Measurements from ENCODE around the gene CCR4. TPM values are rescaled to one million over a fixed set of nuclear protein-coding genes. Genes with fewer than 3 reads are reported as not detected.
A peak's percentile ranks its signal among the peaks of the same experiment; 100 is the strongest.
"Not testable (repeated sequence)": the region's sequence is repeated elsewhere in the genome, so short reads cannot be mapped to it uniquely, and the experiment has no call there.

The CCR4 gene
- total and polyA plus RNA-seq, 2 of the 13 experiments (the other 11 are each of a cell fraction or from before 2014, with no cell fraction given), result 0.04 to 0.05 TPM

DNA sequence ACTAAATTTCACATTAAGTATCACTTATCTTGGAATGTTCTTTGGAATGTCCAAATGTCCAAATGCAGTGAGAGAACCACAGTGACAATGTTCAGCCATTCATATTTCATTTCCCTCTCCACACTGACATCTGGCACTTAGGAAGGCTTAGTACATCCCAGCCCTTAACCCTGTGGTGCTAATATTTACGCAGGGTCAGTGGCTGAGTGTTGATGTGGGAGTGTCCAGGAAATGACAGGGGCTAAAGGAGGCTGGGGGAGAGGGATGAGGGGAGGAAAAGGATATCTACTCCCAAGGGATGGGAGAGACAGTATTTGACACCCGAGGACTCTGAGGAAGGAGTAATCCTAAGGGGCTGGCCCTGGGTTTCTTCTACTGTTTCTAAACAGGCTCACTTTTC lies 14.1 kb upstream of the CCR4 start:
- H3K4me3 ChIP-seq (replicated peaks in 1 of 3; ENCODE audit: insufficient read depth in 1 of 3, low read depth in 2 of 3, low read length in 3 of 3), result no peak overlapping the region
- DNase-seq (ENCODE audit: low spot score) (no peak), FAIRE-seq (no peak), ATAC-seq (peak; percentile 80)
- intact Hi-C loops (cut with micrococcal nuclease; ENCODE audit: unreplicated experiment), result no loop called here
- H3K27ac ChIP-seq (ENCODE audit: extremely low read length, insufficient read depth, low read length), result no peak overlapping the region
- TF ChIP-seq ZNF652 (CRISPR knock-in tag; IDR thresholded peaks at IDR 0.05; ENCODE audit: borderline replicate concordance, low read depth), result peak; percentile 30; the same call in 1 of the 2 replicates
- no peak for TF ChIP-seq BORCS8-MEF2B (CRISPR knock-in tag; IDR thresholded peaks at IDR 0.05)
- no peaks in the 10 kb centered on the region for H4K20me1 ChIP-seq (ENCODE audit: insufficient read depth, low read length)
- H3K27me3 ChIP-seq (ENCODE audit: control insufficient read depth in 1 of 2, insufficient read depth in 2 of 2, low read length in 2 of 2), result no peaks in the 10 kb centered on the region; a peak in 1 of 5 replicates
- in situ Hi-C loops (cut with HindIII; ENCODE audit: extremely low pct_ligation_motif_present, low pct_unique_long_range_greater_than_20kb), result loop anchor here (10.0 kb wide), 1 partner anchor 433 kb away; the partner anchor contains the start of gene CMTM6
- POLR2A ChIA-PET, result no interaction called here
- 47% methylated on average over 2 of the region's 2 CpGs for WGBS (ENCODE audit: low lambda C conversion rate)
- no peaks in the 10 kb centered on the region for H3K79me2 ChIP-seq (ENCODE audit: insufficient read depth, low read length)
- no peaks in the 10 kb centered on the region for H3K36me3 ChIP-seq (replicated peaks in 1 of 2; ENCODE audit: control insufficient read depth in 1 of 2, insufficient read depth in 2 of 2, low read length in 2 of 2)
- H2AFZ ChIP-seq (ENCODE audit: low read length), result no peak overlapping the region
- H3K4me1 ChIP-seq (ENCODE audit: insufficient read depth, low read length), result no peaks in the 10 kb centered on the region
- H3K9me3 ChIP-seq (ENCODE audit: low read length), result no peaks in the 10 kb centered on the region
- no peak overlapping the region for H3K4me2 ChIP-seq (ENCODE audit: low read depth, low read length)
- no peak overlapping the region for H3K9ac ChIP-seq (ENCODE audit: insufficient read depth, low read depth, low read length)
- no TSS peak for BruUV-seq (replicated peaks)
- CTCF ChIA-PET (ENCODE audit: low intra/inter-chr PET ratio, low total read pairs), result no interaction called here

DNA sequence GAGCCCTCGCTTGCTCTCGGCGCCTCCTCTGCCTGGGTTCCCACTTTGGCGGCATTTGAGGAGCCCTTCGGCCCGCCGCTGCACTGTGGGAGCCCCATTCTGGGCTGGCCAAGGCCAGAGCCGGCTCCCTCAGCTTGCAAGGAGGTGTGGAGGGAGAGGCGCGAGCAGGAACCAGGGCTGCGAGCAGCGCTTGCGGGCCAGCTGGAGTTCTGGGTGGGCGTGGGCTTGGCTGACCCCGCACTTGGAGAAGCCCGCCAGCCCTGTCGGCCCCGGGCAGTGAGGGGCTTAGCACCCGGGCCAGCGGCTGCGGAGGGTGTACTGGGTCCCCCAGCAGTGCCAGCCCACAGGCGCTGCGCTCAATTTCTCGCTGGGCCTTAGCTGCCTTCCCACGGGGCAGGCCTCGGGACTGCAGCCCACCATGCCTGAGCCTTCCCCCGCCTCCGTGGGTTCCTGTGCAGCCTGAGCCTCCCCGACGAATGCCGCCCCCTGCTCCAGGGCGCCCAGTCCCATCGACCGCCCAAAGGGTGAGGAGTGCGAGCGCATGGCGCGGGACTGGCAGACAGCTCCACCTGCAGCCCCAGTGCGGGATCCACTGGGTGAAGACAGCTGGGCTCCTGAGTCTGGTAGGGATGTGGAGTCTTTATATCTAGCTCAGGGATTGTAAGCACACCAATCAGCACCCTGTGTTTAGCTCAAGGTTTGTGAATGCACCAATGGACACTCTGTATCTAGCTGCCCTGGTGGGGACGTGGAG lies 11.7 kb upstream of the CCR4 start:
- DNase-seq (ENCODE audit: low spot score); H4K20me1 ChIP-seq (ENCODE audit: insufficient read depth, low read length); H3K4me1 ChIP-seq (ENCODE audit: insufficient read depth, low read length); BruUV-seq (replicated peaks); H3K4me2 ChIP-seq (ENCODE audit: low read depth, low read length); H3K9me3 ChIP-seq (ENCODE audit: low read length); H3K27me3 ChIP-seq (ENCODE audit: control insufficient read depth in 1 of 2, insufficient read depth in 2 of 2, low read length in 2 of 2); POLR2A ChIA-PET; H2AFZ ChIP-seq (ENCODE audit: low read length); H3K4me3 ChIP-seq (replicated peaks in 1 of 3; ENCODE audit: insufficient read depth in 1 of 3, low read depth in 2 of 3, low read length in 3 of 3); FAIRE-seq; CTCF ChIA-PET (ENCODE audit: low intra/inter-chr PET ratio, low total read pairs); H3K27ac ChIP-seq (ENCODE audit: extremely low read length, insufficient read depth, low read length); ATAC-seq; H3K79me2 ChIP-seq (ENCODE audit: insufficient read depth, low read length); H3K9ac ChIP-seq (ENCODE audit: insufficient read depth, low read depth, low read length); H3K36me3 ChIP-seq (replicated peaks in 1 of 2; ENCODE audit: control insufficient read depth in 1 of 2, insufficient read depth in 2 of 2, low read length in 2 of 2): not testable (repeated sequence)
- WGBS (ENCODE audit: low lambda C conversion rate), result 85% methylated on average over 21 of the region's 40 CpGs
- intact Hi-C loops (cut with micrococcal nuclease; ENCODE audit: unreplicated experiment) (loop anchor here (10.0 kb wide), 1 partner anchor 65 kb away; no protein-coding TSS in a partner anchor), in situ Hi-C loops (cut with HindIII; ENCODE audit: extremely low pct_ligation_motif_present, low pct_unique_long_range_greater_than_20kb) (loop anchor here (10.0 kb wide), 1 partner anchor 435 kb away; the partner anchor contains the start of gene CMTM6)
- TF ChIP-seq, protein P1, sequence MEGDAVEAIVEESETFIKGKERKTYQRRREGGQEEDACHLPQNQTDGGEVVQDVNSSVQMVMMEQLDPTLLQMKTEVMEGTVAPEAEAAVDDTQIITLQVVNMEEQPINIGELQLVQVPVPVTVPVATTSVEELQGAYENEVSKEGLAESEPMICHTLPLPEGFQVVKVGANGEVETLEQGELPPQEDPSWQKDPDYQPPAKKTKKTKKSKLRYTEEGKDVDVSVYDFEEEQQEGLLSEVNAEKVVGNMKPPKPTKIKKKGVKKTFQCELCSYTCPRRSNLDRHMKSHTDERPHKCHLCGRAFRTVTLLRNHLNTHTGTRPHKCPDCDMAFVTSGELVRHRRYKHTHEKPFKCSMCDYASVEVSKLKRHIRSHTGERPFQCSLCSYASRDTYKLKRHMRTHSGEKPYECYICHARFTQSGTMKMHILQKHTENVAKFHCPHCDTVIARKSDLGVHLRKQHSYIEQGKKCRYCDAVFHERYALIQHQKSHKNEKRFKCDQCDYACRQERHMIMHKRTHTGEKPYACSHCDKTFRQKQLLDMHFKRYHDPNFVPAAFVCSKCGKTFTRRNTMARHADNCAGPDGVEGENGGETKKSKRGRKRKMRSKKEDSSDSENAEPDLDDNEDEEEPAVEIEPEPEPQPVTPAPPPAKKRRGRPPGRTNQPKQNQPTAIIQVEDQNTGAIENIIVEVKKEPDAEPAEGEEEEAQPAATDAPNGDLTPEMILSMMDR (CRISPR knock-in tag; IDR thresholded peaks at IDR 0.05), result peak; percentile 36
- TF ChIP-seq STAG1 (CRISPR knock-in tag; IDR thresholded peaks at IDR 0.05), result peak; percentile 24

Measured in HepG2 (cell line).